PFSK-1 (cell line): ENCODE results near the gene GLP1R.

ENCODE experiments used
- POLR2AphosphoS5 ChIP-seq: IDR thresholded peaks from 2 replicates; pipeline ENCODE4 v1.6.1; 2012; ENCODE audit warnings: low read depth, mild to moderate bottlenecking, control low read depth, low read length, moderate library complexity
- TAF1 ChIP-seq: IDR thresholded peaks from 2 replicates; pipeline ENCODE4 v1.6.1; 2012; ENCODE audit warnings: low read length, control low read depth, borderline replicate concordance; ENCODE audit not compliant: insufficient read depth

- no peak for TF ChIP-seq POLR2AphosphoS5
- TF ChIP-seq TAF1 = no peak
Measured at GRCh38 chr6:39111280-39111679, 62.7 kb downstream of the GLP1R start.
